Coronary artery (tissue), 2 donors: Measurements from ENCODE around the gene FBN3.
"Not testable (repeated sequence)": the region's sequence is repeated elsewhere in the genome, so short reads cannot be mapped to it uniquely, and the experiment has no call there.

Source experiments
- DNase-seq: peaks from one replicate; pipeline ENCODE4 v3.0.0-alpha.2; 2017; ENCODE audit warnings: low spot score
- H3K27ac ChIP-seq, 2 donors: fragments of 200-600 bp; sonication (generic); one replicate each; pipeline ENCODE4 v1.5.1; 2016 to 2019
- H3K4me3 ChIP-seq: fragments of 200-600 bp; sonication (generic); 2 replicates; pipeline ENCODE4 v1.5.1; 2016; ENCODE audit warnings: mild to moderate bottlenecking, moderate library complexity
- TF ChIP-seq, protein P1 (sequence below): fragments of 200-600 bp; sonication (generic); IDR thresholded peaks from one replicate; pipeline ENCODE4 v1.5.1; 2019; ENCODE audit warnings: antibody characterized with exemption

Gene FBN3

DNA sequence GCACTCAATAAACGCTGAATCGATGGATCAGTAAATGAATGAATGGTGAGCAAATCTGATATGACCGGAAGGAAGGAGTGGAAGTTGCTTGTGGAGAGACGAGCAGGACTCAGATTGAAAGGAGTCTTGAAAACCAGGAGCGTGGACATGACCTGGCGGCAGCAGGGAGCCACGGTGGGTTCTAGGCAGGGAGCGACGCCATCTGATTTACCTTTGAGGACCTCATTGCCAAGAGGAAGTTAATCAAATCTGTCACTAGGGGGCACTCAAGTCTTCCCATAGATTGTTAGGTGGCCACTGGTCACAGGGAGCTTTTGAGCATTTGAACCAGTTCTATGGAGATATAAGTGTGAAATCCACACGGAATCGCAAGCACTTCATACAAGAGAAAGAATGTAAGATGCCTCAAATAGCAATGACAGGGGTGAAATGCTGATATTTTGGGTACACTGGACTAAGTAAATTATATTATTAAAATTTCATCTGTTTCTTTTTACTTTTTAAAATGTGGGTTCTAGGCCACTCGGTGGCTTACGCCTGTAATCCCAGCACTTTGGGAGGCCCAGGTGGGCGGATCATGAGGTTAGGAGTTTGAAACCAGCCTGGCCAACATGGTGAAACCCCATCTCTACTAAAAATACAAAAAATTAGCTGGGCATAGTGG lies 9.2 kb upstream of the FBN3 start:
- TF ChIP-seq, protein P1, sequence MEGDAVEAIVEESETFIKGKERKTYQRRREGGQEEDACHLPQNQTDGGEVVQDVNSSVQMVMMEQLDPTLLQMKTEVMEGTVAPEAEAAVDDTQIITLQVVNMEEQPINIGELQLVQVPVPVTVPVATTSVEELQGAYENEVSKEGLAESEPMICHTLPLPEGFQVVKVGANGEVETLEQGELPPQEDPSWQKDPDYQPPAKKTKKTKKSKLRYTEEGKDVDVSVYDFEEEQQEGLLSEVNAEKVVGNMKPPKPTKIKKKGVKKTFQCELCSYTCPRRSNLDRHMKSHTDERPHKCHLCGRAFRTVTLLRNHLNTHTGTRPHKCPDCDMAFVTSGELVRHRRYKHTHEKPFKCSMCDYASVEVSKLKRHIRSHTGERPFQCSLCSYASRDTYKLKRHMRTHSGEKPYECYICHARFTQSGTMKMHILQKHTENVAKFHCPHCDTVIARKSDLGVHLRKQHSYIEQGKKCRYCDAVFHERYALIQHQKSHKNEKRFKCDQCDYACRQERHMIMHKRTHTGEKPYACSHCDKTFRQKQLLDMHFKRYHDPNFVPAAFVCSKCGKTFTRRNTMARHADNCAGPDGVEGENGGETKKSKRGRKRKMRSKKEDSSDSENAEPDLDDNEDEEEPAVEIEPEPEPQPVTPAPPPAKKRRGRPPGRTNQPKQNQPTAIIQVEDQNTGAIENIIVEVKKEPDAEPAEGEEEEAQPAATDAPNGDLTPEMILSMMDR: no peak
- DNase-seq: no peak
- no peak overlapping the region for H3K4me3 ChIP-seq
- no peak overlapping the region for H3K27ac ChIP-seq

DNA sequence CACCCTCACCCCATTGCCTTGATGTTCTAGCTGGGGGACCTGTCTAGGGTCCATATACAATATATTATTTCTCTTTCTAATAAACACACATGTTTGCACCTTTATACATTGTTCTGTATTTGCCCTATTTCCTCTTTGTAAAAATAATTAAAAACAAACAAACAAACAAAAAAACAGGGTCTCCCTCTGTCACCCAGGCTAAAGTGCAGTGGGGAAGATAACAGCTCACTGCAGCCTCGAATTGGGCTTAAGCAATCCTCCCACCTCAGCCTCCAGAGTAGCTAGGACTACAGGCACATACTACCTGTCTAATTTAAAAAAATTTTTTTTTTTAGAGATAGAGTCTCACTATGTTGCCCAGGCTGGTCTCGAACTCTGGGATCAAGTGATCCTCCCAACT lies 5.9 kb upstream of the FBN3 start:
- TF ChIP-seq, protein P1: no peak
- Histone ChIP-seq H3K4me3 (no peak overlapping the region), H3K27ac (no peak overlapping the region)
- DNase-seq: no peak

DNA sequence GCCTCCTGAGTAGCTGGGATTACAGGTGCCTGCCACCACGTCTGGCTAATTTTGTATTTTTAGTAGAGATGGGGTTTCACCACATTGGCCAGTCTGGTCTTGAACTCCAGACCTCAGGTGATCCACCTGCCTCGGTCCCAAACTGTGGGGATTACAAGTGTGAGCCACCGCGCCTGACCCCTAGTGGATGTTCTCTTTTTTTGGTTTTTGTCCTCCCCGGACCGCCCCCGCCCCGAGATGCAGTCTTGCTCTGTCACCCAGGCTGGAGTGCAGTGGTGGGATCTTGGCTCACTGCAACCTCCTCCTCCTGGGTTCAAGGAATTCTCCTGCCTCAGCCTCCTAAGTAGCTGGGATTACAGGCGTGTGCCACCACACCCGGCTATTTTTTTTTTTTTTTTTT lies 4.6 kb upstream of the FBN3 start:
- not testable (repeated sequence) for H3K4me3 ChIP-seq, DNase-seq, H3K27ac ChIP-seq

DNA sequence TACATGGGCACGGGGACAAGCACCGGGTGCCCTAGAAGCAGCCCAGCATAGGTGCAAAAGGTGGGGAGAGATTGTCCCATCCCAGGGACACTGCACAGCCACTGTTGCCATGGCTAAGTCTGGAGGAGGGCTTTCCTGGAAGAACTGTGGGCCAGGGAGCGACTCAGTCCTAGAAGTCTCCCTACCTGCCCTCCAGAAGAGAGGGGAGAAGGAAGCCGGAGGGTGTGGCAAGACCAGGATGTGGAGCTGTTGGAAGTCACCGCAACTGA lies 2.3 kb upstream of the FBN3 start:
- Histone ChIP-seq H3K4me3 (no peak overlapping the region), H3K27ac (no peak overlapping the region)
- DNase-seq: no peak
- TF ChIP-seq, protein P1: no peak

DNA sequence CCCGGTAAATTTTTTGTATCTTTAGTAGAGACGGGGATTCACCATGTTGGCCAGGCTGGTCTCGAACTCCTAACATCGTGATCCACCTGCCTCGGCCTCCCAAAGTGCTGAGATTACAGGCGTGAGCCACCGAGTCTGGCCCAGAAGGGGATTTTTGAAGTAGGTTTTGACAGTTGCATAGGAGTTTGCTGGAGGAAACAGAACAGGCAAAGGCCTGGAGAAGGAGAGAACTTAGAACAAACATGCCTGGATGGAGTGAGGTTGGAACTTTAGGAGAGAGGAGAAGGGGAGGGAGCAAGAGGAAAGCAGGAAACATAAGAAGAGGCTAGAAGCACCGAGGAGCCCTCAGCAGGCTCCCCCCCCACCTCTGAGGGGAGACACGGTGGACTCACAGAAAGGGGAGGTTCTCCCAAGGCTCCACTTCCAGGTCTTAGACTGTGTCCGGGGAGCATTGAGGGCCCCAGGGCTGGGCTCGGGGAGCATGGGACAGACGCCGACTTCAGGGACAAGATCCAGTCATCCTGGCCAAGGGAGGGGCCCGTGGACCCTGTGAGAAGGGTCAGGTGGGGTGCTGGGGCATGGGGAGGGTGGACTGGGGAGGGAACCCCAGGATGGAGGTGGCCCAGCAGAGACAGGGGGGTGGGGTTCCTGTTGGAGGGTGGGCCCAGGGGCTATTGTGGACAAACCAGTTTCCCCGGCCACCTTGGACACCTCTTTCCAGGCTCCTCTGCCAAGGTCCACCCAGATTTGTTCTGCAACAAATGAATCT lies 1.8 kb upstream of the FBN3 start:
- H3K4me3 ChIP-seq: no peak overlapping the region
- TF ChIP-seq, protein P1: no peak
- H3K27ac ChIP-seq: no peak overlapping the region
- no peak for DNase-seq

DNA sequence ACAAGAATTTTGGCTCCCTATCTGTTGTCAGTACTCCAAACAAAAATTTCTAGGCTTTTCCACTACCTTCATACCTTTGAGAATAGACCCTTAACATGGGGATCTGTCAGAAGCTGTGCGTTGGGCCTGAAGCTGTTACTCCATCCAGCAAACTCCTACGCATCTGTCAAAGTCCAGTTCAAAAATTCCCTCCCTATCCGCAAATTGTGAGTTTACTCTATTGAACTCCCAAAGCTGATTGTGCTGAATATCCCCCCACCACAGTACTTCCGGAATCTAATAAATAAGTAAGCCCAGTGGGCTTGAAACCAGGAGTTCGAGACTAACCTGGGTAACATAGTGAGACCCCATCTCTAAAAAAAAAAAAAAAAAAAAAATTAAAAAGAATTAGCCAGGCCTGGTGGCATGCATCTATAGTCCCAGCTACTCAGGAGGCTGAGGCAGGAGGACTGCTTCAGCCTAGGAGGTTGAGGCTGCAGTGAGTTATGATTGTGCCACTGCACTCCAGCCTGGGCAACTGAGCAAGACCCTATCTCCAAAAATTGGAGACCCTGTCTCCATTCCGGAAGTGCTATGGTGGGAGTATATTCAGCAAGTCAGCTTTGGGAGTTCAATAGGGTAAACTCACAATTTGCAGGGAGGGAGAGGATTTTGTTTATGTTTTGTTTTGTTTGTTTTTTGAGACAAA lies 930 bp upstream of the FBN3 start:
- TF ChIP-seq, protein P1: no peak
- Histone ChIP-seq H3K4me3 (no peak overlapping the region), H3K27ac (no peak overlapping the region)
- no peak for DNase-seq

DNA sequence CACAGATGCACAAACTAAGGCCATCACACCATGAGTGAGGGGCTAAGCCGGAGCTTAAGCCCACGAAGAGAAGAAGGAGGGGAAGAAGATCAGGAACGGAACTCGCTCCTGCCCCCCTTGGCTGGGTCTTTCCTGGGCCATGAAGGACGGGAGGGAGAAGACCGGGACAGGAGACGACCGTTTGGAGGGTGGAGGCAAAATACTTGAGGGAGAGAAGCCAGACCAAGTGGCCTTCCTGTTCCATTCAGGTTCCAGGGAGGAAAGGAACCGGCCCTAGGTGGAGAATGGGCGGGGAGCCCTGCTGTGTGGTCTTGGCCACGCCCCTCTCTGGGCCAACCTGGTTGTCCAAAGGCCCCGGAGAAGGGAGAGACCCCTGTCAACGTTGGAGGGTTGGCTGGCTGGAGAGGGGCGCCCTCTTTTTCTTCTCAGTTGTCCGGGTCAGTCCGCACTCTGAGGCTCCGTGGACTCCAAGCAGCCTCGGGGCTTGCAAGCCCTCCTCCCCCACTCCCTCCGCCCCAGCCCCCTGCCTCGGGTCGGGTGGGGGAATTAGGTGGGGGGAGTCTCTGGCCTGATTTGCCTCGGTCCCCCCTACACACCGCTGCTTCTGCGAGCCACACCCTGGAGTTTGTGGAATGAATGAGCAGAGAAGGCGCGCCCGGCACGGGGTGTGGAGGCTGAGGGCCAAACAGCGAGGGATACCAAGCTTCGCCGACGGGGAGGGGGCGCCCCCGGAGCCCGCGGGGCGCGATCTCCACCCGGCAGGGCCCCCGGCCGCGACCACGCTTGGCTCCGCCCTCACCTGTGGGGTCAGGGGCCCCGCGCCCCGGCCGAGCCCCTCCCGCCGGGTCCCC lies 757 bp downstream of the FBN3 start:
- Histone ChIP-seq H3K27ac (no peak overlapping the region), H3K4me3 (peak overlapping the region; percentile 55)
- TF ChIP-seq, protein P1: no peak
- DNase-seq: no peak
